Common myeloid progenitor, CD34-positive (primary cell): ENCODE measurements around the gene OSCP1.

Source experiments
- CTCF ChIA-PET: fragments of 350-600 bp; sonication (Branson Sonifier 250); formaldehyde crosslinking; loops from one replicate; lab custom pipeline; 2021; ENCODE audit warnings: antibody characterized with exemption; lab: Charles Lee
- POLR2A ChIA-PET: fragments of 350-600 bp; sonication (Branson Sonifier 250); formaldehyde crosslinking; loops from one replicate; lab custom pipeline; 2021; ENCODE audit warnings: antibody characterized with exemption; lab: Charles Lee
- DNase-seq, 3 donors: peaks; one replicate each; pipeline versions ENCODE4 v3.0.0 to v3.0.0-alpha.2; 2013
- H3K27ac ChIP-seq, 2 experiments: 1 replicate in 1 of 2; 2 replicates in 1 of 2; pipeline ENCODE4 v1.7.0; 2013; ENCODE audit warnings: inconsistent platforms in 2 of 2, low read length in 2 of 2, mild to moderate bottlenecking in 2 of 2, low read depth in 1 of 2, moderate library complexity in 1 of 2; ENCODE audit not compliant: severe bottlenecking in 2 of 2, insufficient read depth in 1 of 2, poor library complexity in 1 of 2
- H3K27me3 ChIP-seq, 5 experiments: replicated peaks in 2 of 5; 1 replicate in 3 of 5; 2 replicates in 2 of 5; pipeline versions ENCODE4 v1.6.1 to v1.7.0; 2013; ENCODE audit warnings: low read length in 4 of 5, mild to moderate bottlenecking in 2 of 5, moderate library complexity in 2 of 5, inconsistent platforms in 1 of 5; ENCODE audit not compliant: insufficient read depth in 5 of 5, control insufficient read depth in 4 of 5
- H3K36me3 ChIP-seq, 4 experiments: 1 replicate in 2 of 4; 2 replicates in 2 of 4; pipeline versions ENCODE4 v1.6.1 to v1.7.0; 2013; ENCODE audit warnings: low read length in 3 of 4, control low read depth in 1 of 4, mild to moderate bottlenecking in 1 of 4; ENCODE audit not compliant: control insufficient read depth in 4 of 4, insufficient read depth in 4 of 4
- H3K4me1 ChIP-seq, 4 experiments: 1 replicate in 3 of 4; 2 replicates in 1 of 4; pipeline versions ENCODE4 v1.6.1 to v1.7.1; 2013; ENCODE audit warnings: low read length in 3 of 4, mild to moderate bottlenecking in 3 of 4, control low read depth in 1 of 4, inconsistent platforms in 1 of 4, moderate library complexity in 1 of 4; ENCODE audit not compliant: control insufficient read depth in 4 of 4, insufficient read depth in 4 of 4; ENCODE audit errors: control extremely low read depth in 1 of 4
- H3K4me3 ChIP-seq, 7 experiments: 1 replicate in 4 of 7; 2 replicates in 3 of 7; pipeline versions ENCODE4 v1.5.1 to v1.7.0; 2013; ENCODE audit warnings: mild to moderate bottlenecking in 7 of 7, low read length in 6 of 7, moderate library complexity in 6 of 7, inconsistent platforms in 2 of 7, low read depth in 2 of 7, control low read depth in 1 of 7; ENCODE audit not compliant: insufficient read depth in 4 of 7, control insufficient read depth in 1 of 7; ENCODE audit errors: extremely low read depth in 1 of 7
- H3K9me3 ChIP-seq, 5 experiments: 1 replicate in 4 of 5; 2 replicates in 1 of 5; pipeline versions ENCODE4 v1.6.1 to v1.7.1; 2013; ENCODE audit warnings: low read length in 4 of 5, mild to moderate bottlenecking in 2 of 5, inconsistent platforms in 1 of 5, low read depth in 1 of 5, moderate library complexity in 1 of 5; ENCODE audit not compliant: control insufficient read depth in 4 of 5, insufficient read depth in 2 of 5; ENCODE audit errors: control extremely low read depth in 1 of 5
- WGBS: methylation state at CpG from one replicate; pipeline ENCODE4 v1.1.5; 2013; ENCODE audit not compliant: insufficient coverage; 5-methylcytosine and 5-hydroxymethylcytosine counted together

The OSCP1 gene

DNA sequence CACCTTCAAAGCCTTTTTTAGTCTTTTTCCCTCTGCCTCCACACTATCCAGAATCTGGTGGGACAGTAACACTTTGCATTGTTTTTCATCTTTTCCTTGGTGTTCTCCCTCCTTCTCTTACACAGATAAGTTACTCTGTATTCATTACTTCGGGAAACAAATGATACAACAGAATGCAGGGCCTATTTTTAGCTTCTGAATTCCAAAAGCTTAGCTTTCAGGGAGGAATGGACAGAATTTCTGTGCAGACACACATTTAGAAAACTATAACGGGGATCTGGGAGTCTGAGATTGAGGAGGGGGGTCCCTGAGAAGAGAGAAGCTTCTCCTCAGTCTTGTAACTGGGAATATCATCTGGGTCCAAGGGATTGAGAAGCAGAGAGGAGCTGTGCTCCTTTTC is 61.0 kb downstream of the OSCP1 start:
- H3K36me3 ChIP-seq = peaks cover 4 to 43% (median 34%) of the 10 kb centered on the region in 4 experiments
- ChIA-PET POLR2A (no interaction called here), CTCF (interaction anchor here (0.8 to 1.0 kb wide), 2 partner anchors 11 to 20 kb away, joined by 3 to 5 read pairs; no protein-coding TSS in a partner anchor)
- WGBS = 100% methylated on average over 1 of the region's 2 CpGs
- DNase-seq = no peak
- peaks cover 11 to 38% (median 25%) of the 10 kb centered on the region in 4 experiments for H3K4me1 ChIP-seq
- no peak overlapping the region for H3K4me3 ChIP-seq
- H3K27me3 ChIP-seq = no peaks in the 10 kb centered on the region
- no peak overlapping the region for H3K27ac ChIP-seq
- H3K9me3 ChIP-seq = no peaks in the 10 kb centered on the region

DNA sequence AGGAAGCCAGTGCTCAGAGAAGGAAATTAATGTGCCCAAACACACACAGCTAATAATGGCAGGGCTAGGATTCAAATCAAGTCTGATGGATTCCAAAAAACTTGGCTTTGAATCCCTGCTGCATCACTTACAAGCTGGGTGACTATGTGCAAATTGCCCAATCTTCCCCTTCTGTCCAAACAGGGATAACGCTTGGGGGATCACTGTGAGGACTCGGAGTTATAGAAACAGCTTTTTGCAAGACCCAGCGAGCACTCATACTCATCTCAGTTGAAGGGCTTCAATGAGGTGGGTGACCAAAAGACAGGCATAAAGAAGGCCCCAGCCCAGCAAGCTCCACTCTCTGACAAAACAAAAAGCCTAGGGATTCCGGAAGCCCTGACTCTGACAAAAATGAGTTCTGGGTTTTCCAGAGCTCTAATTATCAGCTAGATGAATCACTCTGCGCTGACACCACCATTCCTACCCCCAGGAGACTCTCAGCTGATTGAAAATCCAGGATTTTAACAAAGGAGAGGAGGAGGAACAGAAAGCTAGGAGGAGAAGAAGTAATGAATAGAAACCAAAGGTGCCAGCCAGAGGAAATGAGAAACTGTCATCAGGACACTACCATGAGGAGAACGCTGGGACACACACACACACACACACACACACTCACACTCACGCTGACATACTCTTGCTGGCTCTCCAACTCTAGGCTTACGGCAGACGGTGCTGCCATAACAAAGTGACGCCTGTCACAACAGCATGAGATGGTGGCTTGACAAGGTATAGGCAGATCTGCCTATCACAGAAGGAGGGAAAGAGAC is 62.9 kb downstream of the OSCP1 start:
- 85% methylated on average over 7 of the region's 10 CpGs for WGBS
- Histone ChIP-seq H3K27me3 (no peaks in the 10 kb centered on the region), H3K27ac (peak overlapping the region; percentile 95 to 99), H3K9me3 (no peaks in the 10 kb centered on the region), H3K36me3 (peaks cover 4 to 26% (median 19%) of the 10 kb centered on the region in 4 experiments), H3K4me1 (peaks cover 16 to 50% (median 37%) of the 10 kb centered on the region in 4 experiments), H3K4me3 (peak overlapping the region in 2 of 7 experiments; percentile 67 to 79)
- peak in 1 of 3 donors; percentile 31 for DNase-seq
- ChIA-PET POLR2A (interaction anchor here (0.7 to 3.2 kb wide), 4 partner anchors 9 to 231 kb away, joined by 4 to 20 read pairs (median 10); partner anchors contain the start of genes LSM10 and MAP7D1), CTCF (interaction anchor here (0.9 to 2.9 kb wide), 12 partner anchors 10 to 45 kb away, joined by 3 to 24 read pairs (median 8); partner anchors contain the start of gene LSM10)

DNA sequence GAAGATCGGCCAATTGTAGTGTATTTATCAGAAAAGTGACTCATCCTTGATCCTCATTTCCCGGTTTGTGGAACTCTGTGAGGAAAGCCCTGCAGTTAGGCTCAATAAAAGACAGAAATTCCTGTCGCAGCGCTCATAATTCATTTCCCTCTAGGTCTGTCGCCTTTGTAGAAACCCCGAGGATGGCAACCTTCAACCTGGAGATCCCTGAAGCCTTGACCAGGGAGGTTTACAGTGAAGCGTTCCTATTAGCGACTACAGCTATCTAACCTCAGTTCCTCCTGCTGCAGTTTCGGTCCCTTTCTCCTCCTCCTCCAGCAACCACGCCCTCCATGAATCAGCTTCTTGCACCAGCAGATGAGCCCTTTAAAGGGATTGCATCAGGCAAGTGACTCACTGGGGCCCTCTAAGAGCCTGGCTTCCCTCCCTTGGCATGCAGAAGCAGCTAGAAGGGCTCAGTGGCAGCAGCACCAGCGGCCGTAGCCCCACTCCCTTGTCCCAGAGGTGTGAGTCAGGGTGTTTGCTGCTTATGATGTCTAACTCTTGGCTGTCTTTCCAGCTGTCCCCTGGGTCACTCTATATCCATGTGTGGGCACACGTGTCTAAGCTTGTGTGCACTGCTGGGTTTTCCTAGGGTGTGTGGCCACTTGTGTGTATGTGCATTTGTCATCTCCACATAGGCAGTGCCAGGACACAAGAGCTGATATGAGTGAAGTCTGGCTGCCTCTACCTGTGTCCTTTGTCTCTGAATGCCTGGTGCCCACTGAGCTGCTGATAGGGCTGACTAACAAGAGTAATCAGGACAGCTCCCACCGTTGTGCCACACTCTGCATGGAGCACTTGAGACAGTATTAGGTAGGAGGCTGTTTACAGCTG is 63.7 kb downstream of the OSCP1 start:
- DNase-seq = peak; percentile 98 to 100 (median 99)
- CTCF ChIA-PET = interaction anchor here (0.9 to 2.9 kb wide), 12 partner anchors 10 to 44 kb away, joined by 3 to 24 read pairs (median 8); partner anchors contain the start of gene LSM10
- H3K27me3 ChIP-seq = no peaks in the 10 kb centered on the region
- H3K9me3 ChIP-seq = no peaks in the 10 kb centered on the region
- WGBS = 6% methylated on average over 14 of the region's 14 CpGs
- peaks cover 16 to 50% (median 37%) of the 10 kb centered on the region in 4 experiments for H3K4me1 ChIP-seq
- peak overlapping the region; percentile 29 to 79 (median 71) for H3K4me3 ChIP-seq
- POLR2A ChIA-PET = interaction anchor here (0.6 to 3.2 kb wide), 9 partner anchors 10 to 237 kb away, joined by 3 to 20 read pairs (median 5); partner anchors contain the start of genes LSM10, MAP7D1 and TRAPPC3
- H3K27ac ChIP-seq = peak overlapping the region; percentile 95 to 99
- peaks cover 2 to 20% (median 14%) of the 10 kb centered on the region in 4 experiments for H3K36me3 ChIP-seq

DNA sequence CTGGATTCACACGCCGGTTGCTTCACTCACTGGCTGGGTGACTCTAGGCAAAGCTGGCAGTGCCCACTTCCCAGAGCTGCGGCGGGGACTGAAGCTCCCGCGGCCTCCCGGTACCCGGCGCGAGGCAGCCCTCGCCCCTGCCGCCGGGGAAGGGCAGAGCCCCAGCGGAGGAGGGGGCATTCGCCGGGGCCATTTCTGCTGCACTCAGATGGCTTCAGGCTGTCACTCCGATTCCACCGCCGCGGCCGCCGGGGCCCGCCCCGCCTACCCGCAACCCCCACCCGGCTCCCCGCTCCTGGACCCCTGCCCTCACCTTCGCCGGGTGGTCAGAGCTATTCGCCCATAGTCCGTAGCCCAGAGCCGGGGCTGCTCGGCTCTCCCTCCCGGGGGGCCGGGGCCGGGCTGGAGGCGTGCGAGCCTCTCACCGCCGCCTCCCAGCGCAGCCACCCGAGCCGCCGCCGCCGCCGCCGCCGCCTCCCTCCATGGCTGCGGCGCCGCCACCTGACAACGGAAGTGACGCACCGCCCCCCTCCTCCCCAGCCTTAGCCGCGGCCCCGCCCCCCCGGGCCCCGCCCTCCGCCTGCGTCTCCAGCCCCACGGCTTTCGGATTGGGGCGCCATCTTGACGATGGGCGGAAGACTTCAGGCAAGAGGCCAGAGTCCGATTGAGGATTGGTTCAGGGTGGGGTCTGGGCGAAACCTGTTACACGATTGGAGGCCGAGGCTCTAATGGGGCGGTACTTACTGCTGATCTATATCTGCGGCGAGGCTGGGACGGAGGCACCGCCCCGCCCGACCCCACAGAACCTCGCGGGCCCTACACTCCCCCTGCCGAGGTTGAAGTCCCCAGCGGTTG is 64.6 kb downstream of the OSCP1 start, which contains the start of gene STK40:
TSS of gene STK40 (minus strand) at position 515 of the 855 bp plus-strand sequence. CDS start 24,592 bp downstream, outside the sequence.
- Histone ChIP-seq H3K27ac (peak within 1 kb of the TSS; percentile 95 to 99), H3K4me1 (peaks cover 16 to 50% (median 37%) of the 10 kb centered on the region in 4 experiments), H3K36me3 (peaks cover 2 to 13% (median 9%) of the 10 kb centered on the region in 4 experiments), H3K4me3 (peak within 1 kb of the TSS; percentile 79 to 96 (median 89)), H3K27me3 (no peaks in the 10 kb centered on the region), H3K9me3 (no peaks in the 10 kb centered on the region)
- CTCF ChIA-PET = interaction anchor here (0.6 to 2.9 kb wide), 13 partner anchors 11 to 286 kb away, joined by 3 to 24 read pairs (median 8); partner anchors contain the start of gene LSM10
- POLR2A ChIA-PET = interaction anchor here (0.6 to 3.2 kb wide), 8 partner anchors 9 to 236 kb away, joined by 3 to 20 read pairs (median 6); partner anchors contain the start of genes LSM10, MAP7D1 and TRAPPC3
- under 1% methylated on average over 44 of the region's 82 CpGs for WGBS
- DNase-seq = peak; percentile 100

DNA sequence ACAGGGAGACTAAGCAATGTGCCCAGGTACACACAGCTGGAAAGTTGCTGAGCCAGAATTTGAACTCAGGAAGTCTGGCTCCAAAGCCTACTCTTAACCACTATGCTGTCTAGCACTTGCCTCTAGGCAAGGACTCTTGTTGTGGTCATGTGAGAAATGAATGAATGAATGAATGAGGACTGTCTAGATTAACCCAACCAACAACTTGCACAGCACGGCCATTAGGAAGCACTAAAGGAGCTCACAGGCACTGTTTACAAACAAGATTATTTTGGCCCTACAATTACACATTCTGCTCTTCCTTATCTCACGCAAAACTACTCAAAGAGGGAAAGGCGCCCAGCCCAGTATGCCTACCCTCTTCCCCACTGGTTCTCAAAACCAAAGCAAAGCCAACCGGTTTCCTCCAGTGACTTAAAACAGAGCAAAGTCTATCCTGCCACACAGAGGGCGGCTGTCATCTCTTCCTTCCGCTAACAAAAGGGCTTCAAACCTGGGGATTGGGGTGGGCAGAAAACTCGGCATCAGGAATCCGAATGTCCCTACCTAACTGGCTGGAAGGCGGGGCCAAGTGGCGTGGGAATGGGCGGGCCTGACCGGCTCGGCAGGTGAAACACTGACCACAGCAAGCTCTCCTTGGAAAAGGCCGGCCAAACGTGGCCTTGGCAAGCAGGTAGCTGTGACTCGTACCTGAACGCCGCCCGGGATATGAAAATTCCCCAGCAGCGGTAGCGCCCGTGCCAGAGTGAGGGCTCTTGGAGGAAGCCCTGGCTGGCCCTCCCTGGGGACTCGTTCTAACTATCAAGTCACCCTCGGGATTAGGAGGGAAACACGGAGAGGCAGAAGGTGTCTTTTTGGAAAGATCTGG is 65.5 kb downstream of the OSCP1 start:
- CTCF ChIA-PET = interaction anchor here (0.6 to 2.9 kb wide), 7 partner anchors 12 to 285 kb away, joined by 3 to 15 read pairs (median 3); partner anchors contain the start of gene LSM10

More for the DNA sequence above, 65.5 kb downstream of the OSCP1 start:
- Histone ChIP-seq H3K36me3 (peaks cover 0 to 7% (median 5%) of the 10 kb centered on the region in 4 experiments), H3K27ac (peak overlapping the region; percentile 92 to 96), H3K4me1 (peaks cover 16 to 51% (median 39%) of the 10 kb centered on the region in 4 experiments), H3K27me3 (no peaks in the 10 kb centered on the region), H3K4me3 (peak overlapping the region; percentile 79 to 96 (median 89)), H3K9me3 (no peaks in the 10 kb centered on the region)
- DNase-seq = peak; percentile 54 to 77 (median 72)
- under 1% methylated on average over 23 of the region's 25 CpGs for WGBS
- POLR2A ChIA-PET = interaction anchor here (0.9 to 2.7 kb wide), 4 partner anchors 8 to 18 kb away, joined by 3 to 20 read pairs (median 10); no protein-coding TSS in a partner anchor
